CD14-positive monocyte (primary cell): Measurements from ENCODE around the gene METTL1. TPM values are rescaled to one million over a fixed set of nuclear protein-coding genes. Genes with fewer than 3 reads are reported as not detected.

Experiments used
- DNase-seq, 3 donors: peaks; one replicate each; pipeline ENCODE4 v3.0.0-alpha.2; 2011 to 2022
- H2AFZ ChIP-seq: 2 replicates; pipeline ENCODE4 v1.6.0; 2012; ENCODE audit warnings: mild to moderate bottlenecking, low read depth, low read length, inconsistent platforms; ENCODE audit not compliant: insufficient read depth, poor library complexity, severe bottlenecking
- H3K27ac ChIP-seq, 2 donors: 1 replicate in 1 of 2; 2 replicates in 1 of 2; pipeline ENCODE4 v1.5.1; 2012 to 2013; ENCODE audit warnings: low read length in 2 of 2, control low read depth in 1 of 2, inconsistent platforms in 1 of 2, low read depth in 1 of 2, mild to moderate bottlenecking in 1 of 2
- H3K27me3 ChIP-seq, 2 donors: one replicate each; pipeline versions ENCODE4 v1.6.0 to v1.6.1; 2011 to 2013; ENCODE audit warnings: low read length in 2 of 2; ENCODE audit not compliant: control insufficient read depth in 2 of 2, insufficient read depth in 2 of 2
- H3K36me3 ChIP-seq, 2 donors: replicated peaks in 1 of 2; 1 replicate in 1 of 2; 2 replicates in 1 of 2; pipeline versions ENCODE4 v1.5.1 to v1.6.1; 2012 to 2013; ENCODE audit warnings: low read length in 2 of 2, control low read depth in 1 of 2, inconsistent platforms in 1 of 2, mild to moderate bottlenecking in 1 of 2; ENCODE audit not compliant: insufficient read depth in 2 of 2, control insufficient read depth in 1 of 2
- H3K4me1 ChIP-seq, 2 donors: 1 replicate in 1 of 2; 2 replicates in 1 of 2; pipeline versions ENCODE4 v1.5.1 to v1.6.1; 2012 to 2013; ENCODE audit warnings: low read length in 2 of 2, control low read depth in 1 of 2, inconsistent platforms in 1 of 2, mild to moderate bottlenecking in 1 of 2, moderate library complexity in 1 of 2; ENCODE audit not compliant: insufficient read depth in 2 of 2, control insufficient read depth in 1 of 2
- H3K4me2 ChIP-seq: replicated peaks from 2 replicates; pipeline ENCODE3; 2012; ENCODE audit warnings: low read length, moderate library complexity, mild to moderate bottlenecking; ENCODE audit not compliant: poor library complexity, severe bottlenecking; ENCODE audit errors: extremely low read depth
- H3K4me3 ChIP-seq, 3 experiments: fragments of 200-600 bp in 1 of 3; sonication (generic) in 1 of 3; replicated peaks in 1 of 3; 1 replicate in 2 of 3; 2 replicates in 1 of 3; pipeline ENCODE4 v1.5.1; 2011 to 2013; ENCODE audit warnings: low read length in 3 of 3, mild to moderate bottlenecking in 3 of 3, control low read depth in 2 of 3, low read depth in 2 of 3, inconsistent platforms in 1 of 3, moderate library complexity in 1 of 3
- H3K79me2 ChIP-seq: 2 replicates; pipeline ENCODE4 v1.6.0; 2012; ENCODE audit warnings: mild to moderate bottlenecking, control low read depth, inconsistent platforms, low read length, moderate library complexity; ENCODE audit not compliant: insufficient read depth
- H3K9ac ChIP-seq: 2 replicates; pipeline ENCODE4 v1.6.0; 2017; ENCODE audit warnings: low read length, mild to moderate bottlenecking; ENCODE audit not compliant: insufficient read depth, poor library complexity, severe bottlenecking
- H3K9me3 ChIP-seq, 2 donors: replicated peaks in 1 of 2; 1 replicate in 1 of 2; 2 replicates in 1 of 2; pipeline versions ENCODE4 v1.5.1 to v1.6.1; 2012 to 2013; ENCODE audit warnings: low read length in 2 of 2, control low read depth in 1 of 2; ENCODE audit not compliant: control insufficient read depth in 1 of 2, insufficient read depth in 1 of 2
- H4K20me1 ChIP-seq: 2 replicates; pipeline ENCODE4 v1.6.0; 2012; ENCODE audit warnings: mild to moderate bottlenecking, low read length, control low read depth, moderate library complexity; ENCODE audit not compliant: insufficient read depth
- H3K27ac Mint-ChIP-seq, 7 donors: one replicate each; pipeline ENCODE4 v1.8.0; 2020; ENCODE audit warnings: mild to moderate bottlenecking in 7 of 7, mixed read lengths in 7 of 7, moderate library complexity in 6 of 7, inconsistent platforms in 2 of 7
- H3K27me3 Mint-ChIP-seq, 3 donors: one replicate each; pipeline ENCODE4 v1.8.0; 2021 to 2022; ENCODE audit warnings: low read depth in 3 of 3, mild to moderate bottlenecking in 3 of 3, mixed read lengths in 3 of 3, moderate library complexity in 3 of 3, inconsistent platforms in 1 of 3
- H3K36me3 Mint-ChIP-seq, 2 donors: one replicate each; pipeline ENCODE4 v1.8.0; 2020; ENCODE audit warnings: mixed read lengths in 2 of 2, inconsistent platforms in 1 of 2, mild to moderate bottlenecking in 1 of 2
- H3K4me1 Mint-ChIP-seq: one replicate; pipeline ENCODE4 v1.8.0; 2020; ENCODE audit warnings: mild to moderate bottlenecking, mixed read lengths
- H3K4me3 Mint-ChIP-seq, 2 donors: one replicate each; pipeline ENCODE4 v1.8.0; 2020; ENCODE audit warnings: mild to moderate bottlenecking in 2 of 2, mixed read lengths in 2 of 2, moderate library complexity in 1 of 2
- H3K9me3 Mint-ChIP-seq, 7 donors: one replicate each; pipeline ENCODE4 v1.8.0; 2020 to 2022; ENCODE audit warnings: mixed read lengths in 7 of 7, mild to moderate bottlenecking in 6 of 7, moderate library complexity in 6 of 7, inconsistent platforms in 2 of 7
- CTCF ChIP-seq: fragments of 200-600 bp; IDR thresholded peaks from one replicate; pipeline ENCODE4 v1.8.0; 2022; ENCODE audit warnings: antibody characterized with exemption, mild to moderate bottlenecking
- WGBS: methylation state at CpG from one replicate; pipeline ENCODE4 v1.1.5; 2013; ENCODE audit warnings: missing lambda C conversion rate; ENCODE audit not compliant: insufficient coverage; 5-methylcytosine and 5-hydroxymethylcytosine counted together
- intact Hi-C, 2 donors: fragments of 100-400 bp; cut with micrococcal nuclease; formaldehyde crosslinking; loops; one replicate each; pipeline versions ENCODE4 v1.15.0 to v1.15.1; 2023
- polyA plus RNA-seq, 3 donors: library from polyadenylated mRNA; depleted of rRNA in 1 of 3; unstranded in 2 of 3; stranded (reverse) in 1 of 3; fragments of 300-500 nt in 2 of 3; fragments of >200 nt in 1 of 3; fragmentation: Illumina TruSeq in 2 of 3; gene quantifications; 1 replicate in 2 of 3; 2 replicates in 1 of 3; pipeline ENCODE4 v1.2.3, GENCODE V29; 2012 to 2021

METTL1 gene
- polyA plus RNA-seq, 3 donors: 3.4 to 5.0 (median 3.7) TPM

GRCh38 chr12:57763881-57764661, 7.8 kb downstream of the METTL1 start:
- H4K20me1 ChIP-seq: no peaks in the 10 kb centered on the region
- H3K9me3 ChIP-seq: peaks cover 0 to 13% of the 10 kb centered on the region in 2 donors
- H3K27me3 ChIP-seq: peaks cover 37 to 56% of the 10 kb centered on the region in 2 donors
- no peak overlapping the region for H3K9ac ChIP-seq
- H3K4me1 Mint-ChIP-seq: peaks cover 31% of the 10 kb centered on the region
- H3K9me3 Mint-ChIP-seq: peaks cover 0 to 18% (median 5%) of the 10 kb centered on the region in 7 donors
- DNase-seq: no peak
- H3K36me3 ChIP-seq: peaks cover 0 to under 1% of the 10 kb centered on the region in 2 donors
- H3K36me3 Mint-ChIP-seq: peaks cover 12 to 18% of the 10 kb centered on the region in 2 donors
- peak overlapping the region in 2 of 7 donors; percentile 6 to 12 for H3K27ac Mint-ChIP-seq
- H3K4me3 Mint-ChIP-seq: peak overlapping the region; percentile 3 to 95
- no peak for TF ChIP-seq CTCF
- WGBS: 78% methylated on average over 4 of the region's 6 CpGs
- intact Hi-C loops: no loop called here
- H3K27ac ChIP-seq: no peak overlapping the region
- H3K27me3 Mint-ChIP-seq: peaks cover 51 to 55% (median 52%) of the 10 kb centered on the region in 3 donors
- no peak overlapping the region for H2AFZ ChIP-seq
- H3K4me2 ChIP-seq: peak overlapping the region; percentile 81
- H3K79me2 ChIP-seq: no peaks in the 10 kb centered on the region
- H3K4me1 ChIP-seq: peaks cover 28 to 29% of the 10 kb centered on the region in 2 donors
- H3K4me3 ChIP-seq: peak overlapping the region in 1 of 3 experiments; percentile 73

GRCh38 chr12:57762463-57762862, 9.4 kb downstream of the METTL1 start:
- H3K4me2 ChIP-seq: no peak overlapping the region
- no peaks in the 10 kb centered on the region for H3K79me2 ChIP-seq
- DNase-seq: no peak
- Mint-ChIP-seq H3K36me3 (peaks cover 14% of the 10 kb centered on the region in 2 donors), H3K27me3 (peaks cover 45 to 47% (median 46%) of the 10 kb centered on the region in 3 donors), H3K9me3 (peaks cover 0 to 18% (median 6%) of the 10 kb centered on the region in 7 donors), H3K4me3 (no peak overlapping the region), H3K27ac (no peak overlapping the region), H3K4me1 (peaks cover 29% of the 10 kb centered on the region)
- no peaks in the 10 kb centered on the region for H4K20me1 ChIP-seq
- peaks cover 6 to 14% of the 10 kb centered on the region in 2 donors for H3K36me3 ChIP-seq
- 92% methylated on average over 2 of the region's 2 CpGs for WGBS
- no peak overlapping the region for H3K4me3 ChIP-seq
- TF ChIP-seq CTCF: no peak
- H3K4me1 ChIP-seq: peaks cover 28 to 29% of the 10 kb centered on the region in 2 donors
- intact Hi-C loops: no loop called here
- H2AFZ ChIP-seq: no peak overlapping the region
- peaks cover 36 to 48% of the 10 kb centered on the region in 2 donors for H3K27me3 ChIP-seq
- H3K9ac ChIP-seq: no peak overlapping the region
- H3K9me3 ChIP-seq: peaks cover 0 to 12% of the 10 kb centered on the region in 2 donors
- no peak overlapping the region for H3K27ac ChIP-seq
